ENCODE data around the gene FICD. TPM values are rescaled to one million over a fixed set of nuclear protein-coding genes. Genes with fewer than 3 reads are reported as not detected.

The FICD gene
- total and polyA plus RNA-seq, 7 experiments from 2014 or later = 1.6 to 9.7 (median 4.0) TPM

GRCh38 chr12:108477055-108477880 is 37.8 kb upstream of the FICD start:
- H3K4me1 ChIP-seq (ENCODE audit: control insufficient read depth in 2 of 2, insufficient read depth in 2 of 2, low read length in 2 of 2) = no peaks in the 10 kb centered on the region
- DNase-seq (no peak), ATAC-seq (no peak)
- H3K9me3 ChIP-seq (ENCODE audit: control insufficient read depth in 2 of 3, low read length in 3 of 3) = no peaks in the 10 kb centered on the region
- ChIA-PET CTCF (no interaction called here), POLR2A (no interaction called here)
- no peak overlapping the region for H3K27ac ChIP-seq (ENCODE audit: low read depth, low read length)
- no peak overlapping the region for H3K27ac Mint-ChIP-seq
- H3K9me3 Mint-ChIP-seq = peaks cover 0 to 3% (median 0%) of the 10 kb centered on the region in 11 donors
- no peaks in the 10 kb centered on the region for H3K36me3 ChIP-seq (ENCODE audit: control insufficient read depth in 2 of 3, insufficient read depth in 3 of 3, low read length in 3 of 3)
- no peaks in the 10 kb centered on the region for H3K4me1 Mint-ChIP-seq
- intact Hi-C loops (cut with micrococcal nuclease) = no loop called here
- no peak overlapping the region for H3K4me3 ChIP-seq (ENCODE audit: low read length)
- no peak overlapping the region for H3K4me3 Mint-ChIP-seq
- peaks cover 0 to 38% (median 31%) of the 10 kb centered on the region in 5 donors for H3K27me3 Mint-ChIP-seq
- H3K36me3 Mint-ChIP-seq = peaks cover 0 to 4% (median 0%) of the 10 kb centered on the region in 5 donors
- no peaks in the 10 kb centered on the region for H3K27me3 ChIP-seq (ENCODE audit: control insufficient read depth in 2 of 2, insufficient read depth in 2 of 2, low read length in 2 of 2)

- H3K36me3 ChIP-seq (ENCODE audit: control insufficient read depth in 2 of 3, insufficient read depth in 3 of 3, low read length in 3 of 3) = no peaks in the 10 kb centered on the region
- H3K4me3 ChIP-seq (ENCODE audit: low read length) = no peak overlapping the region
- ChIA-PET CTCF (no interaction called here), POLR2A (no interaction called here)
- H3K4me1 ChIP-seq (ENCODE audit: control insufficient read depth in 2 of 2, insufficient read depth in 2 of 2, low read length in 2 of 2) = no peaks in the 10 kb centered on the region
- Mint-ChIP-seq H3K36me3 (peaks cover 0 to 4% (median 0%) of the 10 kb centered on the region in 5 donors), H3K27me3 (peaks cover 0 to 44% (median 37%) of the 10 kb centered on the region in 5 donors), H3K27ac (no peak overlapping the region), H3K9me3 (peaks cover 0 to 3% (median 0%) of the 10 kb centered on the region in 11 donors), H3K4me1 (no peaks in the 10 kb centered on the region), H3K4me3 (no peak overlapping the region)
- intact Hi-C loops (cut with micrococcal nuclease) = no loop called here
- no peaks in the 10 kb centered on the region for H3K9me3 ChIP-seq (ENCODE audit: control insufficient read depth in 2 of 3, low read length in 3 of 3)
- no peaks in the 10 kb centered on the region for H3K27me3 ChIP-seq (ENCODE audit: control insufficient read depth in 2 of 2, insufficient read depth in 2 of 2, low read length in 2 of 2)
- ATAC-seq = no peak
- no peak for DNase-seq
- no peak overlapping the region for H3K27ac ChIP-seq (ENCODE audit: low read depth, low read length)
Measured at GRCh38 chr12:108477881-108478259, 37.2 kb upstream of the FICD start.

GRCh38 chr12:108478611-108479206 is 36.4 kb upstream of the FICD start:
- H3K27me3 Mint-ChIP-seq = peaks cover 0 to 48% (median 32%) of the 10 kb centered on the region in 5 donors
- no peak for DNase-seq
- intact Hi-C loops (cut with micrococcal nuclease) = no loop called here

GRCh38 chr12:108479364-108480070 is 35.6 kb upstream of the FICD start:
- Mint-ChIP-seq H3K27ac (no peak overlapping the region), H3K4me1 (no peaks in the 10 kb centered on the region), H3K4me3 (no peak overlapping the region), H3K9me3 (no peaks in the 10 kb centered on the region), H3K36me3 (peaks cover 0 to 4% (median 0%) of the 10 kb centered on the region in 5 donors), H3K27me3 (peaks cover 0 to 49% (median 36%) of the 10 kb centered on the region in 5 donors)
- intact Hi-C loops (cut with micrococcal nuclease) = no loop called here
- Histone ChIP-seq H3K27ac (ENCODE audit: low read depth, low read length) (no peak overlapping the region), H3K9me3 (ENCODE audit: control insufficient read depth in 2 of 3, low read length in 3 of 3) (no peaks in the 10 kb centered on the region), H3K4me3 (ENCODE audit: low read length) (no peak overlapping the region), H3K4me1 (ENCODE audit: control insufficient read depth in 2 of 2, insufficient read depth in 2 of 2, low read length in 2 of 2) (no peaks in the 10 kb centered on the region), H3K27me3 (ENCODE audit: control insufficient read depth in 2 of 2, insufficient read depth in 2 of 2, low read length in 2 of 2) (no peaks in the 10 kb centered on the region), H3K36me3 (ENCODE audit: control insufficient read depth in 2 of 3, insufficient read depth in 3 of 3, low read length in 3 of 3) (no peaks in the 10 kb centered on the region)
- ATAC-seq (no peak), DNase-seq (no peak)
- POLR2A ChIA-PET = no interaction called here
- CTCF ChIA-PET = no interaction called here

More at GRCh38 chr12:108478611-108479206, 36.4 kb upstream of the FICD start:
- POLR2A ChIA-PET = no interaction called here
- Mint-ChIP-seq H3K4me1 (no peaks in the 10 kb centered on the region), H3K36me3 (peaks cover 0 to 4% (median 0%) of the 10 kb centered on the region in 5 donors), H3K9me3 (no peaks in the 10 kb centered on the region), H3K27ac (no peak overlapping the region), H3K4me3 (no peak overlapping the region)
- ATAC-seq = no peak
- no peak overlapping the region for H3K4me3 ChIP-seq (ENCODE audit: low read length)
- no peaks in the 10 kb centered on the region for H3K4me1 ChIP-seq (ENCODE audit: control insufficient read depth in 2 of 2, insufficient read depth in 2 of 2, low read length in 2 of 2)
- H3K36me3 ChIP-seq (ENCODE audit: control insufficient read depth in 2 of 3, insufficient read depth in 3 of 3, low read length in 3 of 3) = no peaks in the 10 kb centered on the region
- CTCF ChIA-PET = no interaction called here
- no peak overlapping the region for H3K27ac ChIP-seq (ENCODE audit: low read depth, low read length)
- no peaks in the 10 kb centered on the region for H3K9me3 ChIP-seq (ENCODE audit: control insufficient read depth in 2 of 3, low read length in 3 of 3)
- no peaks in the 10 kb centered on the region for H3K27me3 ChIP-seq (ENCODE audit: control insufficient read depth in 2 of 2, insufficient read depth in 2 of 2, low read length in 2 of 2)

GRCh38 chr12:108482717-108483212 is 32.3 kb upstream of the FICD start:
- Mint-ChIP-seq H3K36me3 (peaks cover 0 to 6% (median 4%) of the 10 kb centered on the region in 5 donors), H3K27me3 (peaks cover 0 to 65% (median 53%) of the 10 kb centered on the region in 5 donors), H3K27ac (no peak overlapping the region), H3K4me3 (no peak overlapping the region), H3K9me3 (peaks cover 3 to 16% (median 6%) of the 10 kb centered on the region in 11 donors), H3K4me1 (no peaks in the 10 kb centered on the region)
- Histone ChIP-seq H3K4me3 (ENCODE audit: low read length) (no peak overlapping the region), H3K4me1 (ENCODE audit: control insufficient read depth in 2 of 2, insufficient read depth in 2 of 2, low read length in 2 of 2) (no peaks in the 10 kb centered on the region), H3K36me3 (ENCODE audit: control insufficient read depth in 2 of 3, insufficient read depth in 3 of 3, low read length in 3 of 3) (no peaks in the 10 kb centered on the region), H3K9me3 (ENCODE audit: control insufficient read depth in 2 of 3, low read length in 3 of 3) (no peaks in the 10 kb centered on the region), H3K27me3 (ENCODE audit: control insufficient read depth in 2 of 2, insufficient read depth in 2 of 2, low read length in 2 of 2) (no peaks in the 10 kb centered on the region), H3K27ac (ENCODE audit: low read depth, low read length) (no peak overlapping the region)
- intact Hi-C loops (cut with micrococcal nuclease) = no loop called here
- DNase-seq (no peak), ATAC-seq (no peak)
- CTCF ChIA-PET = no interaction called here
- POLR2A ChIA-PET = no interaction called here

GRCh38 chr12:108483213-108484059 is 31.6 kb upstream of the FICD start:
- Histone ChIP-seq H3K36me3 (ENCODE audit: control insufficient read depth in 2 of 3, insufficient read depth in 3 of 3, low read length in 3 of 3) (no peaks in the 10 kb centered on the region), H3K9me3 (ENCODE audit: control insufficient read depth in 2 of 3, low read length in 3 of 3) (no peaks in the 10 kb centered on the region), H3K4me1 (ENCODE audit: control insufficient read depth in 2 of 2, insufficient read depth in 2 of 2, low read length in 2 of 2) (no peaks in the 10 kb centered on the region), H3K27ac (ENCODE audit: low read depth, low read length) (no peak overlapping the region), H3K4me3 (ENCODE audit: low read length) (no peak overlapping the region), H3K27me3 (ENCODE audit: control insufficient read depth in 2 of 2, insufficient read depth in 2 of 2, low read length in 2 of 2) (no peaks in the 10 kb centered on the region)
- intact Hi-C loops (cut with micrococcal nuclease) = no loop called here
- H3K36me3 Mint-ChIP-seq = peaks cover 0 to 6% (median 4%) of the 10 kb centered on the region in 5 donors
- ChIA-PET POLR2A (no interaction called here), CTCF (no interaction called here)
- DNase-seq = no peak
- peaks cover 0 to 67% (median 54%) of the 10 kb centered on the region in 5 donors for H3K27me3 Mint-ChIP-seq
- no peaks in the 10 kb centered on the region for H3K4me1 Mint-ChIP-seq
- no peak overlapping the region for H3K27ac Mint-ChIP-seq
- H3K9me3 Mint-ChIP-seq = peaks cover 3 to 17% (median 7%) of the 10 kb centered on the region in 11 donors
- no peak for ATAC-seq
- no peak overlapping the region for H3K4me3 Mint-ChIP-seq

Data from naive thymus-derived CD4-positive, alpha-beta T cell (primary cell).